ENCODE data around the gene IDH1.

The IDH1 gene

DNA sequence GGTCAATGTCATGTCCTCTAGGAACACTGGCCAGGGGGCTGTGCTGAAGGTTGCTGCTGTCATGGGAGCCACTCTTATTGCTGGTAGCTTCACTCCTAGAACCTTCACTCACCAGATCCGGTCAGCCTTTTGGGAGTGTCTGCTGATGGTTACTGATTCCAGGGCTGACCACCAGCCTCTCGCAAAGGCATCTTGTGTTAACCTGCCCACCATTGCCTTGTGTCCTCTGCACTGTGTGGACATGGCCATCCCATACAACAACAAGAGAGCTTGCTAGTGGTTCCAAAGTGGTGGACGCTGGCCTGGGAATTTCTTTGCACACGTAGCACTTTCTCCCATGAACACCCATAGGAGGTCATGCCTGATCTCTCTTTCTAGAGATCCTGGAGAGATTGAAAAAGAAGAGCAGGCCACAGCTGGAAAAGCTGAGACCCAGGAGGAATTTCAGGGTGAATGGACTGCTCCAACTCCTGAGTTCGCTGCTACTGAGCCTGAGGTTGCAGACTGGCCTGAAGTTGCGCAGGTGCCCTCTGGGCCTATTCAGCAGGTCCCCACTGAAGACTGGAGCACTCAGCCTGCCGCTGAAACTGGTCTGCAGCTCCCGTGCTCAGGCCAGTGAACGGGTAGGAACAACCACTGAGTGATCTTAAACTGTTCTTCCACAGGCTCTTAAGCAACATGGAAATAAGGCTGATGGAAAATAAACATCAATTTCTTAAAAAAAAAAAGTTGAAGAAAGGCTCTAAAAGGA lies 46.4 kb downstream of the IDH1 start:
- no peak for DNase-seq

DNA sequence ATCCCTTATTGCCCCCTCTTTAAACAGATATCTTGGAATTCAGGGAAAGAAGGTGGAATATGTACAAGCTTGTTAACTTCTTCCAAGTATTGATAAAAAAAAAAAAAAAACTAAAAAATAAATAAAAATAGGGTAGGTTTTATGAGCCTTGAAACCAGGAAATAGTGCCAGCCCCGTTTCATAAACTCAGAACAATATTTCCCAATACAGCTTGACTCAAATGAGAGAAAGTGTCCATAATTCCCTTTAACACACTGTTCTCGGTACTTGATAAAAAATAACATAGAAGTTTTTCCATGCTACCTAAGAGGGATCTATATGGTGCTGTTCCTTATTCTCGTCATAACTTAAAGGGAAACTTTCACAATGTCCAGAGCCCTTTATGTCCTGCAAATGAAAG lies 47.1 kb downstream of the IDH1 start:
- DNase-seq: no peak

GRCh38 chr2:208204166-208204565 lies 50.7 kb downstream of the IDH1 start:
- no peak for DNase-seq

GRCh38 chr2:208195531-208195930 lies 59.3 kb downstream of the IDH1 start:
- no peak for DNase-seq

DNA sequence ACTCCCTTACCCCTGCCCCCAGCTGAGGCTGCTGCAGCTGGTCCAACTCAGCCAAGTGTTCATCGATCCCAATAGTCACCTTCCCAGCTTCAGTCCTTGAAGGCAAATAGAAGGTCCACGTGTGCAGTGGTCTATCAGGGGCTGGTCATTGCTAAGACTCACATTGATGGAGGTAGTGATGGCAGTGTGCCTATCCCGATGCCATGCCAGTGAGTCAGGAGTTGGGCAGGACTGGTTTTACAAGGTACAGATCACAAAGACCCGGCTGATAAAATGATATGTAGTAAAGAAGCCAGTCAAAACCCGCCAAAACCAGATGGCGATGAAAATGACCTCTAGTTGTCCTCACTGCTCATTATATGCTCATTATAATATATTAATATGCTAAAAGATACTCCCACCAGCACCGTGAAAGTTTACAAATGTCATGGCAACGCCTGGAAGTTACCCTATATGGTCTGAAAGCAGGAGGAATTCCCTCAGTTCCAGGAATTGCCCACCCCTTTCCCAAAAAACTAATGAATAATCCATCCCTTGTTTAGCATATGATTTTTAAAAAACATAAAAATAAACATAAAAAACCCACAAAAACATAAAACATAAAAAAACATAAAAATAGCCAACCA lies 62.1 kb downstream of the IDH1 start:
- no peak for DNase-seq

- no peak for DNase-seq
These were observed 64.9 kb downstream of the IDH1 start, which contains the start of gene C2orf80 for GRCh38 chr2:208189810-208190503. Gene C2orf80 (minus strand): TSS chr2:208190030. CDS start chr2:208186986, 3,044 bp downstream.

GRCh38 chr2:208189069-208189809 lies 65.6 kb downstream of the IDH1 start:
- no peak for DNase-seq

GRCh38 chr2:208186893-208187292 lies 68.0 kb downstream of the IDH1 start:
- DNase-seq: no peak

GRCh38 chr2:208186465-208186864 lies 68.4 kb downstream of the IDH1 start:
- DNase-seq: no peak
